C4-2B (cell line): ENCODE measurements around the gene SPATA24.

Experiments used
- CTCF ChIP-seq: fragments of 450-650 bp; conservative IDR thresholded peaks from 2 replicates; pipeline ENCODE4 v1.5.1; 2017; ENCODE audit warnings: mild to moderate bottlenecking
- ZFX ChIP-seq: fragments of 450-650 bp; IDR thresholded peaks from 2 replicates; pipeline ENCODE4 v1.6.1; 2017

GRCh38 chr5:139413153-139413552 lies 9.3 kb upstream of the SPATA24 start:
- no peak for TF ChIP-seq CTCF
- TF ChIP-seq ZFX = no peak
